Measurements from ENCODE around the gene PPP1R3F. TPM values are rescaled to one million over a fixed set of nuclear protein-coding genes. Genes with fewer than 3 reads are reported as not detected.

The PPP1R3F gene, protein sequence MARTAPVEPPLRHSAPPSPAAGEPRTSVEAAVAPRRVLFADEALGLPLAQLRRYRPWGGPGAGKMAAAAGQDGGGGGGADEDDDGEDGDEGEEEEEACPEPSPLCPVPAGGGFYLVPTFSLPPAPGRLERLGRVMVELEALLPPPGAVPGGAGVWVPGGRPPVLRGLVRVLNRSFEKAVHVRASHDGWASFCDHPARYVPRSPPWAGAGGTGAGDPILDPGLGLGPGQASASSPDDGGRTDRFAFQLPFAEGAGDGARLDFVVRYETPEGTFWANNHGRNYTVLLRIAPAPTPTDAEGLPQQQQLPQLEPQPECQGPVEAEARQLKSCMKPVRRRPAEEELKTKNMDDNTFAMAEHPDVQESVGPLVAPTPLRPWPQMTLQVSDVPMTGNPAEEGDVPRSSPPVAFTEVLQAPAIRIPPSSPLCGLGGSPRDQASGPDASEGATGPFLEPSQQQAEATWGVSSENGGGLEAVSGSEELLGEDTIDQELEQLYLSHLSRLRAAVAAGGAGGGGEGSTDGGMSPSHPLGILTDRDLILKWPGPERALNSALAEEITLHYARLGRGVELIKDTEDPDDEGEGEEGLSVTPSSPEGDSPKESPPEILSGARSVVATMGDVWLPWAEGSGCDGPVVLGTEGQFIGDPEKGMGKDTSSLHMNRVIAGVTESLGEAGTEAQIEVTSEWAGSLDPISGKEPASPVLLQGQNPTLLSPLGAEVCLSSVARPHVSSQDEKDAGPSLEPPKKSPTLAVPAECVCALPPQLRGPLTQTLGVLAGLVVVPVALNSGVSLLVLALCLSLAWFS
- total RNA-seq (1 to 10 TPM; 1.3 to 1.7 TPM), polyA plus RNA-seq (1 to 10 TPM in 1 of 2 donors, under 1 TPM in 1; 0.78 to 1.6 TPM)

GRCh38 chrX:49269767-49270248 is at the start of gene PPP1R3F:
Gene PPP1R3F (plus strand): TSS chrX:49269793. CDS start chrX:49269870, 77 bp downstream.
- DNase-seq (ENCODE audit: low spot score): no peak

DNA sequence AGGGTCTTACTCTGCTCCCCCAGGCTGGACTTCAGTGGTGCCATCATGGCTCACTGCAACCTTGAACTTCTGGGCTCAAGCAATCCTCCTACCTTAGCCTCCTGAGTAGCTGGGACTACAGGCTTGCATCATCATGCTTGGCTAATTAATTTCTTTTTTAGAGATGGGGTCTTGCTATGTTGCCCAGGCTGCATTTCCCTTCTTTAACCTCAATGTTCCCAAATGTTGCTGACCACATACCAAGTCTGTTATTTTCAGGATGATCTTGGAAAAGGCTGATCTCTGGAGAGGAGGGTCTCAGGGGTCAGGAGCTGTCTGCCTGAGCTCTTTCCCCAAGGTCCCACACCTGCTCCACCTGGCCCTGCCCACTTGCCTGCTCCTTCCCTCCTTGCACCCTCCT is 49.5 kb upstream of the PPP1R3F start:
- Histone ChIP-seq H3K27me3 (ENCODE audit: control insufficient read depth in 4 of 4, insufficient read depth in 4 of 4, low read length in 3 of 4) (peaks cover 0 to 2% (median 0%) of the 10 kb centered on the region in 4 donors), H3K36me3 (ENCODE audit: control insufficient read depth in 4 of 4, insufficient read depth in 3 of 4, low read depth in 1 of 4, low read length in 3 of 4) (no peaks in the 10 kb centered on the region), H3K4me1 (ENCODE audit: control insufficient read depth in 4 of 4, insufficient read depth in 4 of 4, low read length in 3 of 4) (no peaks in the 10 kb centered on the region), H3K4me3 (ENCODE audit: low read depth in 1 of 3, low read length in 3 of 3) (no peak overlapping the region), H3K9ac (ENCODE audit: low read depth in 1 of 2, low read length in 2 of 2) (no peak overlapping the region), H3K27ac (ENCODE audit: low read depth in 1 of 2, low read length in 2 of 2) (no peak overlapping the region), H3K9me3 (ENCODE audit: control insufficient read depth in 4 of 4, low read length in 3 of 4) (no peaks in the 10 kb centered on the region)
- DNase-seq (ENCODE audit: low spot score): no peak
- TF ChIP-seq GABPA (IDR thresholded peaks at IDR 0.05 in 1 of 2, conservative IDR thresholded peaks at IDR 0.05 in 1 of 2): no peak

More at GRCh38 chrX:49269767-49270248, at the start of gene PPP1R3F:
- under 1% methylated on average over 70 of the region's 70 CpGs for WGBS
- Histone ChIP-seq H3K4me3 (ENCODE audit: low read depth in 1 of 3, low read length in 3 of 3) (peak within 1 kb of the TSS; percentile 71 to 81 (median 76)), H3K9me3 (ENCODE audit: control insufficient read depth in 4 of 4, low read length in 3 of 4) (no peaks in the 10 kb centered on the region), H3K27me3 (ENCODE audit: control insufficient read depth in 4 of 4, insufficient read depth in 4 of 4, low read length in 3 of 4) (no peaks in the 10 kb centered on the region), H3K9ac (ENCODE audit: low read depth in 1 of 2, low read length in 2 of 2) (peak within 1 kb of the TSS; percentile 48 to 94), H3K27ac (ENCODE audit: low read depth in 1 of 2, low read length in 2 of 2) (peak within 1 kb of the TSS; percentile 92 to 99), H3K36me3 (ENCODE audit: control insufficient read depth in 4 of 4, insufficient read depth in 3 of 4, low read depth in 1 of 4, low read length in 3 of 4) (no peaks in the 10 kb centered on the region), H3K4me1 (ENCODE audit: control insufficient read depth in 4 of 4, insufficient read depth in 4 of 4, low read length in 3 of 4) (peaks cover 9 to 43% (median 29%) of the 10 kb centered on the region in 4 donors)
- TF ChIP-seq EGR1 (IDR thresholded peaks at IDR 0.05; ENCODE audit: low read depth in 2 of 2) (no peak), JUND (IDR thresholded peaks at IDR 0.05) (no peak), FOXA1 (IDR thresholded peaks at IDR 0.05) (no peak), YY1 (IDR thresholded peaks at IDR 0.05) (peak; percentile 57), NR2F2 (IDR thresholded peaks at IDR 0.05) (no peak)

DNA sequence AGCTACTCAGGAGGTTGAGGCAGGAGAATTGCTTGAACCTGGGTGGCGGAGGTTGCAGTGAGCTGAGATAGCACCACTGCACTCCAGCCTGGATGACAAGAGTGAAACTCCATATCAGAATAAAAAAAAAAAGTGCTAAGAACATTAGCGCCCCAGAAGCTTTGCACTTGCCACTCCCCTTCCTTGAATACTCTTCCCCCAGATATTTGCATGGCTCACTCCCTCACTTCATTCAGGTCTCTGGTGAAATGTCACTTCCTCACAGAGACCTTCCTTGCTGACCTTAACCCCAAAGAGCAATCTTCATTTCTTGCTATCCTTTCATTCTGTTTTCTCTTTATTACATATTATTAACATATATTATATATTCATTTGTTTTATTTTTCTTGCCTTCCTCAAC is 47.7 kb upstream of the PPP1R3F start:
- 67% methylated on average over 2 of the region's 2 CpGs for WGBS
- Histone ChIP-seq H3K36me3 (ENCODE audit: control insufficient read depth in 4 of 4, insufficient read depth in 3 of 4, low read depth in 1 of 4, low read length in 3 of 4) (no peaks in the 10 kb centered on the region), H3K27me3 (ENCODE audit: control insufficient read depth in 4 of 4, insufficient read depth in 4 of 4, low read length in 3 of 4) (peaks cover 0 to 2% (median 0%) of the 10 kb centered on the region in 4 donors), H3K9ac (ENCODE audit: low read depth in 1 of 2, low read length in 2 of 2) (no peak overlapping the region), H3K9me3 (ENCODE audit: control insufficient read depth in 4 of 4, low read length in 3 of 4) (no peaks in the 10 kb centered on the region), H3K4me1 (ENCODE audit: control insufficient read depth in 4 of 4, insufficient read depth in 4 of 4, low read length in 3 of 4) (no peaks in the 10 kb centered on the region), H3K4me3 (ENCODE audit: low read depth in 1 of 3, low read length in 3 of 3) (no peak overlapping the region), H3K27ac (ENCODE audit: low read depth in 1 of 2, low read length in 2 of 2) (no peak overlapping the region)
- TF ChIP-seq EGR1 (IDR thresholded peaks at IDR 0.05; ENCODE audit: low read depth in 2 of 2): no peak
- no peak for TF ChIP-seq ATF3 (IDR thresholded peaks at IDR 0.05)
- no peak for DNase-seq (ENCODE audit: low spot score)

DNA sequence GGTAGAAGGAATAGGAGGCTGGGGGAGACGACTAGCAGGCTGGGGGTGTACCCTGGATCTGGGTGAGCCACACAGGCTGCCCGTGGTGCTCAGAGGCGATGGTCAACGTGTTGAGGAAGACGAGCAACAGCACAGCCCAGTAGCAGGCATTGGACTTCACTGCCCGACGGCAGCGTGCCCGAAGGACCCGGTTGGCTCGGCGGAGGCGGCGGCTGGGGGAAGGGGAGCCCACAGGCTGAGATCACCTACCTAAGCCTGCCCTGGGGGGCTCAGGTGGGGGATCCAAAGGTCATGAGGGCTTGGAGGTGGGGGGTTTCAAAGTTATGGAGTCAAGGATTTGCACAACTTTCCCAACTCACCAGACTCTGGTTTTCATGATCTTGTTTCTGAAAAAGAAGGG is 43.7 kb upstream of the PPP1R3F start:
- DNase-seq (ENCODE audit: low spot score): no peak
- H3K4me1 ChIP-seq (ENCODE audit: control insufficient read depth in 4 of 4, insufficient read depth in 4 of 4, low read length in 3 of 4): no peaks in the 10 kb centered on the region
- WGBS: 63% methylated on average over 14 of the region's 14 CpGs
- H3K4me3 ChIP-seq (ENCODE audit: low read depth in 1 of 3, low read length in 3 of 3): no peak overlapping the region
- H3K9ac ChIP-seq (ENCODE audit: low read depth in 1 of 2, low read length in 2 of 2): no peak overlapping the region
- H3K27ac ChIP-seq (ENCODE audit: low read depth in 1 of 2, low read length in 2 of 2): no peak overlapping the region
- no peaks in the 10 kb centered on the region for H3K9me3 ChIP-seq (ENCODE audit: control insufficient read depth in 4 of 4, low read length in 3 of 4)
- H3K36me3 ChIP-seq (ENCODE audit: control insufficient read depth in 4 of 4, insufficient read depth in 3 of 4, low read depth in 1 of 4, low read length in 3 of 4): no peaks in the 10 kb centered on the region
- peaks cover 0 to 2% (median 0%) of the 10 kb centered on the region in 4 donors for H3K27me3 ChIP-seq (ENCODE audit: control insufficient read depth in 4 of 4, insufficient read depth in 4 of 4, low read length in 3 of 4)
- no peak for TF ChIP-seq FOXA1 (IDR thresholded peaks at IDR 0.05)
- TF ChIP-seq EGR1 (IDR thresholded peaks at IDR 0.05; ENCODE audit: low read depth in 2 of 2): no peak
- TF ChIP-seq RAD21 (IDR thresholded peaks at IDR 0.05): no peak
- TF ChIP-seq, protein P1, sequence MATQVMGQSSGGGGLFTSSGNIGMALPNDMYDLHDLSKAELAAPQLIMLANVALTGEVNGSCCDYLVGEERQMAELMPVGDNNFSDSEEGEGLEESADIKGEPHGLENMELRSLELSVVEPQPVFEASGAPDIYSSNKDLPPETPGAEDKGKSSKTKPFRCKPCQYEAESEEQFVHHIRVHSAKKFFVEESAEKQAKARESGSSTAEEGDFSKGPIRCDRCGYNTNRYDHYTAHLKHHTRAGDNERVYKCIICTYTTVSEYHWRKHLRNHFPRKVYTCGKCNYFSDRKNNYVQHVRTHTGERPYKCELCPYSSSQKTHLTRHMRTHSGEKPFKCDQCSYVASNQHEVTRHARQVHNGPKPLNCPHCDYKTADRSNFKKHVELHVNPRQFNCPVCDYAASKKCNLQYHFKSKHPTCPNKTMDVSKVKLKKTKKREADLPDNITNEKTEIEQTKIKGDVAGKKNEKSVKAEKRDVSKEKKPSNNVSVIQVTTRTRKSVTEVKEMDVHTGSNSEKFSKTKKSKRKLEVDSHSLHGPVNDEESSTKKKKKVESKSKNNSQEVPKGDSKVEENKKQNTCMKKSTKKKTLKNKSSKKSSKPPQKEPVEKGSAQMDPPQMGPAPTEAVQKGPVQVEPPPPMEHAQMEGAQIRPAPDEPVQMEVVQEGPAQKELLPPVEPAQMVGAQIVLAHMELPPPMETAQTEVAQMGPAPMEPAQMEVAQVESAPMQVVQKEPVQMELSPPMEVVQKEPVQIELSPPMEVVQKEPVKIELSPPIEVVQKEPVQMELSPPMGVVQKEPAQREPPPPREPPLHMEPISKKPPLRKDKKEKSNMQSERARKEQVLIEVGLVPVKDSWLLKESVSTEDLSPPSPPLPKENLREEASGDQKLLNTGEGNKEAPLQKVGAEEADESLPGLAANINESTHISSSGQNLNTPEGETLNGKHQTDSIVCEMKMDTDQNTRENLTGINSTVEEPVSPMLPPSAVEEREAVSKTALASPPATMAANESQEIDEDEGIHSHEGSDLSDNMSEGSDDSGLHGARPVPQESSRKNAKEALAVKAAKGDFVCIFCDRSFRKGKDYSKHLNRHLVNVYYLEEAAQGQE (IDR thresholded peaks at IDR 0.05): no peak
- no peak for TF ChIP-seq TAF1 (conservative IDR thresholded peaks at IDR 0.05)
- TF ChIP-seq HNF4G (IDR thresholded peaks at IDR 0.05): no peak
- no peak for TF ChIP-seq NR2F2 (IDR thresholded peaks at IDR 0.05)
- TF ChIP-seq, protein P2, sequence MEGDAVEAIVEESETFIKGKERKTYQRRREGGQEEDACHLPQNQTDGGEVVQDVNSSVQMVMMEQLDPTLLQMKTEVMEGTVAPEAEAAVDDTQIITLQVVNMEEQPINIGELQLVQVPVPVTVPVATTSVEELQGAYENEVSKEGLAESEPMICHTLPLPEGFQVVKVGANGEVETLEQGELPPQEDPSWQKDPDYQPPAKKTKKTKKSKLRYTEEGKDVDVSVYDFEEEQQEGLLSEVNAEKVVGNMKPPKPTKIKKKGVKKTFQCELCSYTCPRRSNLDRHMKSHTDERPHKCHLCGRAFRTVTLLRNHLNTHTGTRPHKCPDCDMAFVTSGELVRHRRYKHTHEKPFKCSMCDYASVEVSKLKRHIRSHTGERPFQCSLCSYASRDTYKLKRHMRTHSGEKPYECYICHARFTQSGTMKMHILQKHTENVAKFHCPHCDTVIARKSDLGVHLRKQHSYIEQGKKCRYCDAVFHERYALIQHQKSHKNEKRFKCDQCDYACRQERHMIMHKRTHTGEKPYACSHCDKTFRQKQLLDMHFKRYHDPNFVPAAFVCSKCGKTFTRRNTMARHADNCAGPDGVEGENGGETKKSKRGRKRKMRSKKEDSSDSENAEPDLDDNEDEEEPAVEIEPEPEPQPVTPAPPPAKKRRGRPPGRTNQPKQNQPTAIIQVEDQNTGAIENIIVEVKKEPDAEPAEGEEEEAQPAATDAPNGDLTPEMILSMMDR (IDR thresholded peaks at IDR 0.05; ENCODE audit: low read depth, low read length, missing input control): no peak
- TF ChIP-seq GABPA (IDR thresholded peaks at IDR 0.05 in 1 of 2, conservative IDR thresholded peaks at IDR 0.05 in 1 of 2): no peak

Data from liver (tissue), 9 donors.